GM21515 (cell line): ENCODE measurements around the gene EWSR1.

Experiments
- ATAC-seq: cut with Tn5 transposase; IDR thresholded peaks from one replicate; pipeline ENCODE4 v1.9.1; 2021; ENCODE audit not compliant: unreplicated experiment

The EWSR1 gene

GRCh38 chr22:29315286-29316140 is 47.4 kb downstream of the EWSR1 start, which contains the start of gene RASL10A:
TSS of gene RASL10A (minus strand) at chr22:29315697. CDS start at chr22:29315246, 451 bp downstream.
- no peak for ATAC-seq

- ATAC-seq, result no peak
Measured at GRCh38 chr22:29316141-29316828, 48.2 kb downstream of the EWSR1 start.

GRCh38 chr22:29317827-29318454 is 49.9 kb downstream of the EWSR1 start:
- ATAC-seq, result no peak

- no peak for ATAC-seq
Measured at GRCh38 chr22:29319072-29319471, 51.0 kb downstream of the EWSR1 start.

GRCh38 chr22:29320546-29320945 is 52.5 kb downstream of the EWSR1 start:
- ATAC-seq, result no peak

- no peak for ATAC-seq
Measured at GRCh38 chr22:29323641-29324040, 55.6 kb downstream of the EWSR1 start.

GRCh38 chr22:29325356-29325755 is 57.3 kb downstream of the EWSR1 start:
- no peak for ATAC-seq

- no peak for ATAC-seq
Measured at GRCh38 chr22:29325785-29326315, 57.8 kb downstream of the EWSR1 start.

GRCh38 chr22:29326481-29326880 is 58.4 kb downstream of the EWSR1 start:
- no peak for ATAC-seq

- no peak for ATAC-seq
Measured at GRCh38 chr22:29327089-29327764, 59.2 kb downstream of the EWSR1 start.

- ATAC-seq, result no peak
Measured at GRCh38 chr22:29328055-29328454, 60.0 kb downstream of the EWSR1 start.

- ATAC-seq, result no peak
Measured at GRCh38 chr22:29328566-29329500, 60.8 kb downstream of the EWSR1 start.

- ATAC-seq, result no peak
Measured at GRCh38 chr22:29329581-29329980, 61.5 kb downstream of the EWSR1 start.

- no peak for ATAC-seq
Measured at GRCh38 chr22:29330291-29330690, 62.2 kb downstream of the EWSR1 start.

GRCh38 chr22:29330753-29331152 is 62.7 kb downstream of the EWSR1 start:
- ATAC-seq, result no peak

GRCh38 chr22:29331213-29331612 is 63.1 kb downstream of the EWSR1 start:
- no peak for ATAC-seq

- ATAC-seq, result no peak
Measured at GRCh38 chr22:29331658-29332300, 63.7 kb downstream of the EWSR1 start.

- ATAC-seq, result no peak
Measured at GRCh38 chr22:29332886-29333496, 64.9 kb downstream of the EWSR1 start.

- ATAC-seq, result no peak
Measured at GRCh38 chr22:29334148-29334547, 66.1 kb downstream of the EWSR1 start.
